ENCODE measurements around the gene GLUD2. TPM values are rescaled to one million over a fixed set of nuclear protein-coding genes. Genes with fewer than 3 reads are reported as not detected.

The GLUD2 gene
- total RNA-seq, 5 donors from 2014 or later (not counting 1 experiment from before 2014, with no cell fraction given) = 0.13 to 0.39 (median 0.29) TPM; not detected in 2

- ATAC-seq (replicated peaks in 1 of 4) = no peak
- POLR2A ChIA-PET = no interaction called here
Measured at GRCh38 chrX:121085612-121086010, 38.2 kb downstream of the GLUD2 start.

DNA sequence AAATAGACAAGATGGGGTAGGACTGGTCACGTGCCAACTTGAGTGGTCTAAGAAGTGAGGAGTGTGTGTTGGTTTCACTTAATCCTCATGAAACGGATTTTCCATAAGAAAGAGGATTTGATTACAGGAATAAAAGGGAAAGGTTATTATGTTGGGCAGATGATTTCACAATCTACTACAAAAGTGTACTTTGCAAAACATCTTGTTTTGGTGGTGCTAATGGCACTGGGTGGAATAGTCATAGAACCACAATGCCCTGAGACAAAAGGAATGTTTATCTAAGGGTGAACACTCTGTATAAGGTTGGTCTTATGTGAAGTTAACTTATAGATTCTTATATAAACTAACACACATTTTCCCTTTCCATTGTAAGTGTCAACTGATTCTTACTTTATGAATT, 45.6 kb downstream of the GLUD2 start:
- Mint-ChIP-seq H3K36me3 (no peaks in the 10 kb centered on the region), H3K27me3 (peaks cover 0 to 22% of the 10 kb centered on the region in 2 donors), H3K27ac (no peak overlapping the region), H3K9me3 (no peaks in the 10 kb centered on the region), H3K4me3 (no peak overlapping the region), H3K4me1 (no peaks in the 10 kb centered on the region)
- no peaks in the 10 kb centered on the region for H3K4me1 ChIP-seq (ENCODE audit: control insufficient read depth in 1 of 2, extremely low read depth in 1 of 2, insufficient read depth in 2 of 2, low read length in 2 of 2)
- H3K9me3 ChIP-seq = no peaks in the 10 kb centered on the region
- DNase-seq (no peak), ATAC-seq (replicated peaks in 1 of 4) (no peak)
- no peaks in the 10 kb centered on the region for H3K36me3 ChIP-seq (ENCODE audit: control insufficient read depth in 2 of 2, extremely low read depth in 1 of 2, insufficient read depth in 1 of 2, low read length in 1 of 2)
- no peak overlapping the region for H3K27ac ChIP-seq (ENCODE audit: low read length)
- H3K27me3 ChIP-seq (replicated peaks in 1 of 2; ENCODE audit: control insufficient read depth in 2 of 2, extremely low read depth in 1 of 2, insufficient read depth in 2 of 2, low read length in 1 of 2) = no peaks in the 10 kb centered on the region
- CTCF ChIA-PET = no interaction called here
- H3K4me3 ChIP-seq (ENCODE audit: control insufficient read depth in 1 of 2, extremely low read depth in 1 of 2, low read length in 1 of 2) = no peak overlapping the region
- 80% methylated on average over 1 of the region's 2 CpGs for WGBS (ENCODE audit: insufficient coverage)
- POLR2A ChIA-PET = no interaction called here

More at GRCh38 chrX:121085612-121086010, 38.2 kb downstream of the GLUD2 start:
- Mint-ChIP-seq H3K36me3 (no peaks in the 10 kb centered on the region), H3K4me1 (no peaks in the 10 kb centered on the region), H3K4me3 (no peak overlapping the region), H3K9me3 (peaks cover 0 to 10% (median 2%) of the 10 kb centered on the region in 3 donors), H3K27me3 (peaks cover 0 to 16% of the 10 kb centered on the region in 2 donors), H3K27ac (no peak overlapping the region)
- Histone ChIP-seq H3K9me3 (no peaks in the 10 kb centered on the region), H3K27ac (ENCODE audit: low read length) (no peak overlapping the region), H3K36me3 (ENCODE audit: control insufficient read depth in 2 of 2, extremely low read depth in 1 of 2, insufficient read depth in 1 of 2, low read length in 1 of 2) (no peaks in the 10 kb centered on the region), H3K4me3 (ENCODE audit: control insufficient read depth in 1 of 2, extremely low read depth in 1 of 2, low read length in 1 of 2) (no peak overlapping the region), H3K4me1 (ENCODE audit: control insufficient read depth in 1 of 2, extremely low read depth in 1 of 2, insufficient read depth in 2 of 2, low read length in 2 of 2) (no peaks in the 10 kb centered on the region), H3K27me3 (replicated peaks in 1 of 2; ENCODE audit: control insufficient read depth in 2 of 2, extremely low read depth in 1 of 2, insufficient read depth in 2 of 2, low read length in 1 of 2) (no peaks in the 10 kb centered on the region)
- DNase-seq = no peak
- CTCF ChIA-PET = no interaction called here
- WGBS (ENCODE audit: insufficient coverage) = 67% methylated on average over 1 of the region's 2 CpGs

Other genes with a start within 250 kb of the GLUD2 start
- gene CT47B1, start 171.7 kb upstream of the GLUD2 start, total RNA-seq = not detected
- not detected for gene CT47A11, start 110.5 kb upstream of the GLUD2 start, total RNA-seq
- not detected for gene CT47A10, start 105.6 kb upstream of the GLUD2 start, total RNA-seq
- not detected for gene CT47A9, start 100.7 kb upstream of the GLUD2 start, total RNA-seq
- gene CT47A8, start 95.9 kb upstream of the GLUD2 start, total RNA-seq = not detected
- not detected for gene CT47A7, start 91.0 kb upstream of the GLUD2 start, total RNA-seq
- not detected for gene CT47A6, start 86.1 kb upstream of the GLUD2 start, total RNA-seq
- gene CT47A5, start 81.3 kb upstream of the GLUD2 start, total RNA-seq = not detected
- not detected for gene CT47A4, start 76.4 kb upstream of the GLUD2 start, total RNA-seq
- gene CT47A3, start 71.5 kb upstream of the GLUD2 start, total RNA-seq = not detected
- not detected for gene CT47A2, start 66.7 kb upstream of the GLUD2 start, total RNA-seq
- not detected for gene CT47A1, start 61.9 kb upstream of the GLUD2 start, total RNA-seq